OCI-LY1 (cell line): ENCODE data around the gene TMEM253.

ENCODE experiments used
- CTCF ChIP-seq: fragments of 200-600 bp; sonication (generic), shearing (Covaris generic); IDR thresholded peaks from 2 replicates; pipeline ENCODE4 v1.5.1; 2017; ENCODE audit warnings: mild to moderate bottlenecking, antibody characterized with exemption, low read length, moderate library complexity, mixed read lengths
- EZH2 ChIP-seq: fragments of 200-600 bp; sonication (generic), shearing (Covaris generic); IDR thresholded peaks from 2 replicates; pipeline ENCODE4 v1.8.0; 2017; ENCODE audit warnings: borderline replicate concordance, mixed run types, mild to moderate bottlenecking, antibody characterized with exemption, low read length, moderate library complexity, mixed read lengths

GRCh38 chr14:21096978-21097635 is 3.8 kb upstream of the TMEM253 start:
- TF ChIP-seq EZH2 (no peak), CTCF (no peak)
